HG02763 (cell line): ENCODE data around the gene GJA10.
"Not testable (repeated sequence)": the region's sequence is repeated elsewhere in the genome, so short reads cannot be mapped to it uniquely, and the experiment has no call there.

ENCODE experiments used
- ATAC-seq: cut with Tn5 transposase; IDR thresholded peaks from one replicate; pipeline ENCODE4 v1.9.1; 2021; ENCODE audit warnings: mild to moderate bottlenecking, moderate library complexity; ENCODE audit not compliant: unreplicated experiment

The GJA10 gene

GRCh38 chr6:89894169-89894568 lies at the start of gene GJA10:
Gene GJA10, plus strand, starts transcription at chr6:89894469. Its CDS starts 0 bp downstream, at chr6:89894469.
- no peak for ATAC-seq

- ATAC-seq, result not testable (repeated sequence)
Observed at GRCh38 chr6:89847513-89847912, 46.8 kb upstream of the GJA10 start.

GRCh38 chr6:89853068-89853467 lies 41.2 kb upstream of the GJA10 start:
- no peak for ATAC-seq

- no peak for ATAC-seq
Observed at GRCh38 chr6:89858041-89858440, 36.2 kb upstream of the GJA10 start.

GRCh38 chr6:89859744-89860143 lies 34.5 kb upstream of the GJA10 start:
- ATAC-seq, result no peak

- ATAC-seq, result peak; percentile 59
Observed at GRCh38 chr6:89862273-89862672, 32.0 kb upstream of the GJA10 start.

GRCh38 chr6:89862698-89863097 lies 31.6 kb upstream of the GJA10 start:
- no peak for ATAC-seq

GRCh38 chr6:89866024-89866678 lies 28.1 kb upstream of the GJA10 start:
- no peak for ATAC-seq

GRCh38 chr6:89873721-89874120 lies 20.5 kb upstream of the GJA10 start:
- no peak for ATAC-seq

- no peak for ATAC-seq
Observed at GRCh38 chr6:89874438-89874837, 19.8 kb upstream of the GJA10 start.

- no peak for ATAC-seq
Observed at GRCh38 chr6:89886378-89887120, 7.7 kb upstream of the GJA10 start.

- no peak for ATAC-seq
Observed at GRCh38 chr6:89887452-89888137, 6.7 kb upstream of the GJA10 start.

GRCh38 chr6:89888138-89888514 lies 6.1 kb upstream of the GJA10 start:
- no peak for ATAC-seq

- no peak for ATAC-seq
Observed at GRCh38 chr6:89888871-89889270, 5.4 kb upstream of the GJA10 start.

- ATAC-seq, result not testable (repeated sequence)
Observed at GRCh38 chr6:89890845-89891528, 3.3 kb upstream of the GJA10 start.

- ATAC-seq, result not testable (repeated sequence)
Observed at GRCh38 chr6:89892577-89892976, 1.7 kb upstream of the GJA10 start.

- ATAC-seq, result no peak
Observed at GRCh38 chr6:89895276-89895874, 1.1 kb downstream of the GJA10 start.

GRCh38 chr6:89910001-89910901 lies 16.0 kb downstream of the GJA10 start:
- ATAC-seq, result not testable (repeated sequence)

- no peak for ATAC-seq
Observed at GRCh38 chr6:89910902-89911240, 16.6 kb downstream of the GJA10 start.
